WI38 (cell line): ENCODE results near the gene CCT2.

Experiments
- H3K4me3 ChIP-seq: 2 replicates; pipeline ENCODE4 v1.5.1; 2011; ENCODE audit warnings: low read depth, mild to moderate bottlenecking, control low read depth, low read length
- TF ChIP-seq, protein P1 (sequence below): IDR thresholded peaks from 2 replicates; pipeline ENCODE4 v1.5.1; 2012; ENCODE audit warnings: low read depth, mild to moderate bottlenecking, control low read depth, low read length

CCT2 gene

DNA sequence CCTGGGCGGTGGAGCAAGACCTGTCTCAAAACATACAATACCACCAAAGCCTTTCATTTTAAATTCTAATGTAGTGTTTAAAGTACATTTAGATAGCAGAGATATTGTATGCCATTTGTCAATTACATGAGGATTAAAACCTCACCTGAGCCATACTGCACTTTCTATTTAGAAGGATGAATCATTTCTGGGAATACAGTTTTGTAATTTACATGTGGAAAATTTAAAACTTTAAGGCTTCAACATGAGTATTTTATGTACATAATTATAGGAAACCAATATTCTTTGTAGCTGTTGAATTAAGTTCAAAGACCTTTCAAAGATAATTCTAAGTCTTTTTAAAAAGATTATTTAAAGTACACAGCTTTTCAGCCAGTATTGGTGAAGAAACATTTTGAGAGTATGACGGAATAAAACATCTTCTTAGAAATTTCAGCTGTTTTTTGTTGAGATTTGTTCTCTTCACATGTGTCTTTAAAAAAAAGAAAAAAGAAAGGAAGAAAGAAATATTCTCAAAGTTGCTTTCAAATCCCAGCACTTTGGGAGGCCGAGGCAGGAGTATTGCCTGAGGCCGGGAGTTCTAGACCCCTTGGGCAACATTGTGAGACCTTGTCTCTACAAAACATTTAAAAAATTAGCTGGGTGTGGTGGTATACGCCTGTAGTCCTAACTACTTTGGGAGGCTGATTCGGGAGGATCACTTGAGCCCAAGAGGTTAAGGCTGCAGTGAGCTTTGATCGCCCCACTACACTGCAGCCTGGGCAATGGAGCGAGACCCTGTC is 34.5 kb upstream of the CCT2 start:
- TF ChIP-seq, protein P1, sequence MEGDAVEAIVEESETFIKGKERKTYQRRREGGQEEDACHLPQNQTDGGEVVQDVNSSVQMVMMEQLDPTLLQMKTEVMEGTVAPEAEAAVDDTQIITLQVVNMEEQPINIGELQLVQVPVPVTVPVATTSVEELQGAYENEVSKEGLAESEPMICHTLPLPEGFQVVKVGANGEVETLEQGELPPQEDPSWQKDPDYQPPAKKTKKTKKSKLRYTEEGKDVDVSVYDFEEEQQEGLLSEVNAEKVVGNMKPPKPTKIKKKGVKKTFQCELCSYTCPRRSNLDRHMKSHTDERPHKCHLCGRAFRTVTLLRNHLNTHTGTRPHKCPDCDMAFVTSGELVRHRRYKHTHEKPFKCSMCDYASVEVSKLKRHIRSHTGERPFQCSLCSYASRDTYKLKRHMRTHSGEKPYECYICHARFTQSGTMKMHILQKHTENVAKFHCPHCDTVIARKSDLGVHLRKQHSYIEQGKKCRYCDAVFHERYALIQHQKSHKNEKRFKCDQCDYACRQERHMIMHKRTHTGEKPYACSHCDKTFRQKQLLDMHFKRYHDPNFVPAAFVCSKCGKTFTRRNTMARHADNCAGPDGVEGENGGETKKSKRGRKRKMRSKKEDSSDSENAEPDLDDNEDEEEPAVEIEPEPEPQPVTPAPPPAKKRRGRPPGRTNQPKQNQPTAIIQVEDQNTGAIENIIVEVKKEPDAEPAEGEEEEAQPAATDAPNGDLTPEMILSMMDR, result no peak
- no peak overlapping the region for H3K4me3 ChIP-seq

DNA sequence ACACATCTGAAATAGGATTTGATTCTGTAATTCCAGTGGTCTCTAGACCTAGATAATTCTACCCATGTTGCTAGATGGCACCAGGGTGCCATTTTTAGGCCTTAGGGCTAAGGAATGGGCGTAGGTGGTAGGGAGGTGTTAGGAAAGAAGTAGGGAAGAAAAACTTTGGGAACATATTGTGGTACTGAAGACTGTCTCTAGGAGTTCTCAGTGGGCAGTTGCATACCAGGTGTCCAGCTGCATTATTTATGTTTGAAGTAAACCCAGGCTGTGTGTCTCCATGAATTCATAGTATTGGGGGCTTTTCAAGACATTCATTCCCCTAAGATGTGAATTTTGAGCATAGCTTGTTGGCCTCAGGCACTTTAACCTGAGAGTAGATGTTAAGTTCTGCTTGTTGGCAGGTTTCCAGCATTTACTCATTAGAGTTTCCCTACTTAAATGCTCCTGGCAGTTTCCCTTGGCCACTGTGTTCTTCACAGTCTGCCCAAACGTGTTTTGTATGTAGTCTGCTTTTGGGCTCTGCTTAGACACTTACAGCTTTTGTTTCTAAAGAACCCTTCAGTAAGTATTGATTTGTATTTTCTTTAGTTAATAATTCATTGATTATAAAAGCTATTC is 31.5 kb upstream of the CCT2 start:
- H3K4me3 ChIP-seq, result no peak overlapping the region
- TF ChIP-seq, protein P1, result no peak

DNA sequence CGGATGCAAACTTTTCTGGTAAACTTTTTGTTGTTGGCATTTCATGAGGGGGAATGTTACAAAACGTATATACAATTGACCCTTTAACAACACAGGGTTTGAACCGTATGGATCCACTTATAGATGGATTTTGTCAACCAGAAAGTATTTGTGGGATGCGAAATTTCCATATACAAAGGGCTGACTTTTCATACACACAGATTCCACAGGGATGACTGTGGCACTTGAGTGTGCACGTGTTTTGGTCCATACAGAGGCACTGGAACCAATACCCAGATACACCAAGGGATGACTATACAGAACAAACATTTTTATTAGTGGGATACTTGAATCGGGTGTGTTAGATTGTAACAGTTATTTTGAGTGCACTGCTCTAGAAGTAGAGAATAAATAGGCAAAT is 29.8 kb upstream of the CCT2 start:
- no peak overlapping the region for H3K4me3 ChIP-seq
- TF ChIP-seq, protein P1, result no peak

GRCh38 chr12:69556383-69556782 is 28.9 kb upstream of the CCT2 start:
- TF ChIP-seq, protein P1, result no peak
- no peak overlapping the region for H3K4me3 ChIP-seq

DNA sequence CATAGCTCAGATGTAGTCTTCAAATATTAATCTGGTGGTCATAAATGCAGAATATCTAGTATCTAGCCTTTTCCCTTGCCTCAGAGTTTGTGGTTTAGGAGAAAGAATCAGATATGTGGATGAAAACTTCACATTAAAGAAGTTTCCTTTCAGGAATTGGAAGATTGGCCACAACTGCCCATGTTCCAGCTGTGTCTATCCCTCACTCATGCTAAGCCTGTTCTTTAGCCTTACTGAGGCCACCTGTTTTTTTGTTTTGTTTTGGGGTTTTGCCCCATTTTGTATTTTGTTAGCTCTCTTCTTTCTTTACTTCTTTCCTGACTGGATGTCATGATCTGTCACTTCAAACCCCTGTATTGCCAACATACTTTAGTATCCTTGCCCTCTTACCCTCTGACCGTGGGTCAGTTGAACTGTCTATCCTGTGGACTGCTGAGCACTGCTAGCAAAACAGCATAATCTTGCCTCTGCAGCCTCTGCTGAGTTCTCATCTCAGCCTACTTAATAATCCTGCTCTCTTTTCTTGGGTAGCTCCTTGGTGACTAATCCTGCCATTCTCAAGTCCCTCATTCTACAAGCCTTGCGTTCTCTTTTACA is 22.0 kb upstream of the CCT2 start:
- TF ChIP-seq, protein P1, result no peak

GRCh38 chr12:69566603-69567002 is 18.7 kb upstream of the CCT2 start:
- TF ChIP-seq, protein P1, result no peak
- no peak overlapping the region for H3K4me3 ChIP-seq

More for the DNA sequence above, 22.0 kb upstream of the CCT2 start:
- H3K4me3 ChIP-seq, result no peak overlapping the region

DNA sequence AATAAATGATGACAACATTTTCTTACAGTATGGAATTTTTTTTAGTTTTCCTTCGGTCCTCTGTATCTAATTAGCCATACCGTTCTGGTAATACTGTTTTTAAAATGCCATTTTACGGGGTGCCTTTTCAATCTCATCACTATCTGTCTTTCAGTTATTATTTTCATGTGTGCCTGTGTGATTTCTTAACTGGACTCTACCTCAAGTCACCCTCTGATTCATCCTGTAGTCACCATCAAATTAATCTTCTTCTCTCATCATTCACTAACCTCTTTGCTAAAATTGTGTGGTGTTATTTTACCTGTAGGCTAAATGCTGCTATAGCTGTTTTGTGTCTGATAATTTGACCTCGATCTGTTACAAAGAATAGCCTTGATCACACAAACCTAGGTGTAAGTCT is 16.0 kb upstream of the CCT2 start:
- TF ChIP-seq, protein P1, result no peak
- H3K4me3 ChIP-seq, result no peak overlapping the region
